Panc1 (cell line): Measurements from ENCODE around the gene PDZD4. TPM values are rescaled to one million over a fixed set of nuclear protein-coding genes. Genes with fewer than 3 reads are reported as not detected.

Experiments
- ATAC-seq: fragments of 200-7000 bp; cut with Tn5 transposase; 2 replicates; pipeline ENCODE4 v1.9.1; 2020; ENCODE audit warnings: mild to moderate bottlenecking, moderate library complexity
- BruUV-seq: library from RNA; stranded (reverse); fragments of 400-500 nt; replicated peaks from 2 replicates; lab custom pipeline; 2021; lab: Mats Ljungman, UMichigan
- CTCF ChIA-PET: fragments of 300-600 bp; sonication (Branson Sonifier 250); formaldehyde crosslinking; loops from one replicate; lab custom pipeline; 2022; ENCODE audit warnings: antibody characterized with exemption; lab: Charles Lee
- POLR2A ChIA-PET: fragments of 300-600 bp; sonication (Branson Sonifier 250); formaldehyde crosslinking; loops from one replicate; lab custom pipeline; 2022; ENCODE audit warnings: antibody characterized with exemption; lab: Charles Lee
- DNase-seq: peaks from one replicate; pipeline ENCODE4 v3.0.0-alpha.2; 2010; ENCODE audit warnings: low read depth, low spot score
- H3K27ac ChIP-seq: 2 replicates; pipeline ENCODE4 v1.5.1; 2011; ENCODE audit warnings: mild to moderate bottlenecking, low read length, inconsistent platforms
- H3K27me3 ChIP-seq: fragments of 200-500 bp; sonication (Bioruptor generic); 2 replicates; pipeline ENCODE4 v1.6.0; 2014; ENCODE audit warnings: low read length, inconsistent platforms; ENCODE audit not compliant: control insufficient read depth, insufficient read depth
- H3K36me3 ChIP-seq: fragments of 200-500 bp; sonication (Bioruptor generic); 2 replicates; pipeline ENCODE4 v1.5.1; 2014; ENCODE audit warnings: inconsistent platforms, mild to moderate bottlenecking, low read length, moderate library complexity; ENCODE audit not compliant: control insufficient read depth, insufficient read depth
- H3K4me1 ChIP-seq: 2 replicates; pipeline ENCODE4 v1.5.1; 2011; ENCODE audit warnings: inconsistent platforms, mild to moderate bottlenecking, low read length, moderate library complexity; ENCODE audit not compliant: control insufficient read depth, insufficient read depth
- H3K4me3 ChIP-seq, 2 experiments: 2 replicates each; pipeline ENCODE4 v1.5.1; 2011 to 2012; ENCODE audit warnings: low read depth in 2 of 2, low read length in 2 of 2, mild to moderate bottlenecking in 2 of 2, inconsistent platforms in 1 of 2, moderate library complexity in 1 of 2
- H3K9me3 ChIP-seq: fragments of 200-500 bp; sonication (Bioruptor generic); 2 replicates; pipeline ENCODE4 v1.5.1; 2014; ENCODE audit warnings: low read depth, mild to moderate bottlenecking, inconsistent platforms, low read length, moderate library complexity; ENCODE audit not compliant: control insufficient read depth, insufficient read depth
- POLR2AphosphoS5 ChIP-seq: IDR thresholded peaks from 2 replicates; pipeline ENCODE4 v1.6.1; 2012; ENCODE audit warnings: mild to moderate bottlenecking, low read depth, low read length, moderate library complexity
- REST ChIP-seq, 2 experiments: IDR thresholded peaks; 2 replicates each; pipeline ENCODE4 v1.6.1; 2011 to 2012; ENCODE audit warnings: low read depth in 2 of 2, control low read depth in 1 of 2, low read length in 1 of 2, mild to moderate bottlenecking in 1 of 2, moderate library complexity in 1 of 2; ENCODE audit not compliant: insufficient read depth in 1 of 2
- SIN3A ChIP-seq: IDR thresholded peaks from 2 replicates; pipeline ENCODE4 v1.6.1; 2012; ENCODE audit warnings: low read depth, mild to moderate bottlenecking, low read length, moderate library complexity, borderline replicate concordance; ENCODE audit not compliant: insufficient read depth
- TCF7L2 ChIP-seq: IDR thresholded peaks from 2 replicates; pipeline ENCODE4 v1.6.1; 2011; ENCODE audit warnings: mild to moderate bottlenecking, low read depth, low read length, inconsistent platforms
- in situ Hi-C: cut with HindIII; loops from 2 replicates; pipeline ENCODE4 v1.10.0; 2016; ENCODE audit warnings: low sequenced_read_pairs, low pct_unique_long_range_greater_than_20kb
- intact Hi-C: fragments of 100-400 bp; cut with micrococcal nuclease; formaldehyde crosslinking; loops from one replicate; pipeline ENCODE4 v1.10.0; 2022; ENCODE audit not compliant: unreplicated experiment
- total RNA-seq: library from RNA; stranded (reverse); gene quantifications from one replicate; pipeline ENCODE4 v1.2.1, GENCODE V29; 2021; ENCODE audit not compliant: unreplicated experiment
- TF ChIP-seq, protein P1 (sequence below): fragments of 450-650 bp; IDR thresholded peaks from 2 replicates; pipeline ENCODE4 v1.5.1; 2017; ENCODE audit warnings: mild to moderate bottlenecking

The PDZD4 gene
- total RNA-seq, 1 experiment from 2014 or later, result 37.2 TPM

GRCh38 chrX:153851981-153852380 lies 21.6 kb upstream of the PDZD4 start:
- POLR2A ChIA-PET, result no interaction called here
- Histone ChIP-seq H3K27me3 (no peaks in the 10 kb centered on the region), H3K4me3 (no peak overlapping the region), H3K36me3 (no peaks in the 10 kb centered on the region), H3K9me3 (no peaks in the 10 kb centered on the region), H3K4me1 (no peaks in the 10 kb centered on the region), H3K27ac (no peak overlapping the region)
- DNase-seq, result no peak
- no TSS peak for BruUV-seq
- TF ChIP-seq, protein P1, sequence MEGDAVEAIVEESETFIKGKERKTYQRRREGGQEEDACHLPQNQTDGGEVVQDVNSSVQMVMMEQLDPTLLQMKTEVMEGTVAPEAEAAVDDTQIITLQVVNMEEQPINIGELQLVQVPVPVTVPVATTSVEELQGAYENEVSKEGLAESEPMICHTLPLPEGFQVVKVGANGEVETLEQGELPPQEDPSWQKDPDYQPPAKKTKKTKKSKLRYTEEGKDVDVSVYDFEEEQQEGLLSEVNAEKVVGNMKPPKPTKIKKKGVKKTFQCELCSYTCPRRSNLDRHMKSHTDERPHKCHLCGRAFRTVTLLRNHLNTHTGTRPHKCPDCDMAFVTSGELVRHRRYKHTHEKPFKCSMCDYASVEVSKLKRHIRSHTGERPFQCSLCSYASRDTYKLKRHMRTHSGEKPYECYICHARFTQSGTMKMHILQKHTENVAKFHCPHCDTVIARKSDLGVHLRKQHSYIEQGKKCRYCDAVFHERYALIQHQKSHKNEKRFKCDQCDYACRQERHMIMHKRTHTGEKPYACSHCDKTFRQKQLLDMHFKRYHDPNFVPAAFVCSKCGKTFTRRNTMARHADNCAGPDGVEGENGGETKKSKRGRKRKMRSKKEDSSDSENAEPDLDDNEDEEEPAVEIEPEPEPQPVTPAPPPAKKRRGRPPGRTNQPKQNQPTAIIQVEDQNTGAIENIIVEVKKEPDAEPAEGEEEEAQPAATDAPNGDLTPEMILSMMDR, result no peak
- TF ChIP-seq POLR2AphosphoS5, result no peak
- TF ChIP-seq SIN3A, result no peak
- TF ChIP-seq TCF7L2, result no peak
- no peak for TF ChIP-seq REST (IDR thresholded peaks at IDR 0.05; ENCODE audit: insufficient read depth in 1 of 2, low read depth in 2 of 2, low read length in 1 of 2)
- intact Hi-C loops, result no loop called here
- CTCF ChIA-PET, result no interaction called here
- no peak for ATAC-seq
- in situ Hi-C loops, result no loop called here

DNA sequence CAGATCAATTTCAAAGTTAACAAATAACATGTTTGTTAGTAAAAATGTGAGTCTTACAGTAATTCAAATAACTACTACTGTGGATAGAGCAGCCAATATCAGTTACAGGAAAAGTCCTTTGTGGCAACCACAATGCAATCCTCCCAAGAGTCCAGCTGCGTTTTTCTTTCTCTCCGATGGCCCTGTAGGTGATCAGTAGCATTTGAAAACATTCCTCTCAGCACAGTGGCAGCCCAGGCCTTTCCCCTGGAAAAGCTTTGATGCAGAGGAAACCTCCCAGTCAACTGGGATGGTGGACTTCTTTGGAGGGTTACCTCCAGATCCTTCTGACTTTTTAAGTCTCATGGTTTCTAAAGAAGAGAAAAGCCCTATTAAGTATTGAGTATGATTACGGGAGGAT lies 18.0 kb upstream of the PDZD4 start:
- H3K27ac ChIP-seq, result no peak overlapping the region
- H3K4me1 ChIP-seq, result no peaks in the 10 kb centered on the region
- no peaks in the 10 kb centered on the region for H3K36me3 ChIP-seq
- ChIA-PET POLR2A (no interaction called here), CTCF (no interaction called here)
- H3K4me3 ChIP-seq, result no peak overlapping the region
- no peak for ATAC-seq
- BruUV-seq, result no TSS peak
- H3K9me3 ChIP-seq, result no peaks in the 10 kb centered on the region
- in situ Hi-C loops, result no loop called here
- TF ChIP-seq, protein P1, result no peak
- no peak for TF ChIP-seq SIN3A
- TF ChIP-seq POLR2AphosphoS5, result no peak
- no peak for TF ChIP-seq TCF7L2
- no peak for TF ChIP-seq REST (IDR thresholded peaks at IDR 0.05; ENCODE audit: insufficient read depth in 1 of 2, low read depth in 2 of 2, low read length in 1 of 2)
- DNase-seq, result no peak
- intact Hi-C loops, result no loop called here
- H3K27me3 ChIP-seq, result peaks cover 3% of the 10 kb centered on the region; the same call in 1 of the 2 replicates
